ENCODE data around the gene TRIM44. TPM values are rescaled to one million over a fixed set of nuclear protein-coding genes. Genes with fewer than 3 reads are reported as not detected.
"Not testable (repeated sequence)": the region's sequence is repeated elsewhere in the genome, so short reads cannot be mapped to it uniquely, and the experiment has no call there.

TRIM44 gene
- total and polyA plus RNA-seq, 4 experiments from 2014 or later = 34.7 to 53.1 (median 48.7) TPM

GRCh38 chr11:35763765-35764164 lies 101.2 kb downstream of the TRIM44 start:
- peaks cover 35 to 51% of the 10 kb centered on the region in 2 donors for H3K36me3 Mint-ChIP-seq

GRCh38 chr11:35764417-35764816 lies 101.8 kb downstream of the TRIM44 start:
- intact Hi-C loops (cut with micrococcal nuclease) = no loop called here
- peaks cover 0 to 3% (median 0%) of the 10 kb centered on the region in 8 donors for H3K9me3 Mint-ChIP-seq
- ChIA-PET CTCF (ENCODE audit: partially characterized antibody) (interaction anchor here (1.2 kb wide), 1 partner anchor 58 kb away, joined by 6 read pairs; no protein-coding TSS in a partner anchor), POLR2A (ENCODE audit: partially characterized antibody) (no interaction called here)
- Histone ChIP-seq H3K9me3 (ENCODE audit: control insufficient read depth in 1 of 2, low read length in 2 of 2) (no peaks in the 10 kb centered on the region), H3K4me1 (ENCODE audit: insufficient read depth, low read length) (peaks cover 4% of the 10 kb centered on the region), H3K36me3 (ENCODE audit: insufficient read depth, low read length) (no peaks in the 10 kb centered on the region), H3K4me3 (ENCODE audit: low read length in 2 of 2) (no peak overlapping the region), H3K27me3 (ENCODE audit: insufficient read depth, low read length) (no peaks in the 10 kb centered on the region), H3K27ac (ENCODE audit: low read depth, low read length) (no peak overlapping the region)
- no peak overlapping the region for H3K4me3 Mint-ChIP-seq
- H3K4me1 Mint-ChIP-seq = peaks cover 21 to 56% (median 35%) of the 10 kb centered on the region in 4 donors
- H3K27me3 Mint-ChIP-seq = no peaks in the 10 kb centered on the region
- DNase-seq = no peak
- H3K36me3 Mint-ChIP-seq = peaks cover 35 to 51% of the 10 kb centered on the region in 2 donors
- peak overlapping the region in 2 of 7 donors; percentile 10 to 44 for H3K27ac Mint-ChIP-seq

More at GRCh38 chr11:35763765-35764164, 101.2 kb downstream of the TRIM44 start:
- Histone ChIP-seq H3K9me3 (ENCODE audit: control insufficient read depth in 1 of 2, low read length in 2 of 2) (no peaks in the 10 kb centered on the region), H3K36me3 (ENCODE audit: insufficient read depth, low read length) (no peaks in the 10 kb centered on the region), H3K27ac (ENCODE audit: low read depth, low read length) (no peak overlapping the region), H3K27me3 (ENCODE audit: insufficient read depth, low read length) (no peaks in the 10 kb centered on the region), H3K4me1 (ENCODE audit: insufficient read depth, low read length) (peaks cover 4% of the 10 kb centered on the region), H3K4me3 (ENCODE audit: low read length in 2 of 2) (no peak overlapping the region)
- Mint-ChIP-seq H3K27me3 (no peaks in the 10 kb centered on the region), H3K4me3 (no peak overlapping the region), H3K9me3 (peaks cover 0 to 5% (median 0%) of the 10 kb centered on the region in 8 donors), H3K4me1 (peaks cover 23 to 58% (median 40%) of the 10 kb centered on the region in 4 donors), H3K27ac (no peak overlapping the region)
- ChIA-PET CTCF (ENCODE audit: partially characterized antibody) (interaction anchor here (1.2 to 1.8 kb wide), 2 partner anchors 58 kb away, joined by 6 to 8 read pairs; no protein-coding TSS in a partner anchor), POLR2A (ENCODE audit: partially characterized antibody) (no interaction called here)
- intact Hi-C loops (cut with micrococcal nuclease) = no loop called here
- no peak for DNase-seq

DNA sequence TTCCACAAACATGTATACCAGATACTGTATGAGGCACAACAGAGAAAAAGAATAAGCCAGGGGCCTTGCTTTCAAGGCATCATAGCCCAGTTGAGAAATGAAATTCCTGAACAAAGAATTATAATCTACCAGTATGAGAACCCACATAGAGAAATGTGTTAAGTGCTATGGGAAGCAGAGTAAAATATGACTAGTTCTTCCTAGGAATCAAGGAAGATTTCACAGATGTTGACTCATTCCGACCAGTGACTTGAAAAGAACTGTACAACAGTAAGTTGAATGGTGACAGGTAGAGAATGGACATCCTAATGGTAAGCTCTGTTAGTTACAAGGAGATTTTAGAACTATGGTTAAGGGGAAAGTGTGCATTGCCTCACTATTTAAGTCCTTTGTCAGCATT lies 102.6 kb downstream of the TRIM44 start:
- ChIA-PET POLR2A (ENCODE audit: partially characterized antibody) (no interaction called here), CTCF (ENCODE audit: partially characterized antibody) (interaction anchor here (1.2 kb wide), 1 partner anchor 57 kb away, joined by 6 read pairs; no protein-coding TSS in a partner anchor)
- Mint-ChIP-seq H3K27me3 (no peaks in the 10 kb centered on the region), H3K4me3 (no peak overlapping the region), H3K9me3 (peaks cover 0 to 3% (median 0%) of the 10 kb centered on the region in 8 donors), H3K4me1 (peaks cover 21 to 48% (median 29%) of the 10 kb centered on the region in 4 donors), H3K27ac (no peak overlapping the region), H3K36me3 (peaks cover 35 to 56% of the 10 kb centered on the region in 2 donors)
- Histone ChIP-seq H3K4me1 (ENCODE audit: insufficient read depth, low read length) (peaks cover 4% of the 10 kb centered on the region), H3K9me3 (ENCODE audit: control insufficient read depth in 1 of 2, low read length in 2 of 2) (no peaks in the 10 kb centered on the region), H3K27me3 (ENCODE audit: insufficient read depth, low read length) (no peaks in the 10 kb centered on the region), H3K27ac (ENCODE audit: low read depth, low read length) (no peak overlapping the region), H3K36me3 (ENCODE audit: insufficient read depth, low read length) (no peaks in the 10 kb centered on the region), H3K4me3 (ENCODE audit: low read length in 2 of 2) (no peak overlapping the region)
- intact Hi-C loops (cut with micrococcal nuclease) = no loop called here
- no peak for DNase-seq

DNA sequence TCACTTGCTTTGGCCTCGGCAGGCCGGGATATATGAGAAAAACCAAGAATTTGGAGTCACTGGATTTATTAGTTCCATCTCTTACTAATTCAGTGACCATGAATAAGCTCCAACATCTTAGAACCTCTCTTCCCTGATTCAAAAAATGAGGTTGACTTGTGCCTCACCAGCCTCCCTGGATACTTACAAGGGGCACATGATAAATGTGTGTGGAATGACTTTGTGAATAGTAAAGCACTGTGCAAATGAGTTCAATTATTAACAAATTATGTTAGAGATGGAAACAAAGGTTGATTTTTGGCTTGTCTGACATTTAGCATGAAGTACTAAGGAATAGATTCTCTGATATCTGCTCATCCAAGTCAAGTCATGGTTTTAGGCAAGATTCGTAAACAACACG lies 104.1 kb downstream of the TRIM44 start:
- H3K36me3 Mint-ChIP-seq = peaks cover 45 to 61% of the 10 kb centered on the region in 2 donors
- Histone ChIP-seq H3K4me1 (ENCODE audit: insufficient read depth, low read length) (peaks cover 4% of the 10 kb centered on the region), H3K4me3 (ENCODE audit: low read length in 2 of 2) (no peak overlapping the region), H3K36me3 (ENCODE audit: insufficient read depth, low read length) (no peaks in the 10 kb centered on the region), H3K27ac (ENCODE audit: low read depth, low read length) (no peak overlapping the region), H3K9me3 (ENCODE audit: control insufficient read depth in 1 of 2, low read length in 2 of 2) (no peaks in the 10 kb centered on the region), H3K27me3 (ENCODE audit: insufficient read depth, low read length) (no peaks in the 10 kb centered on the region)
- H3K27me3 Mint-ChIP-seq = no peaks in the 10 kb centered on the region
- H3K4me1 Mint-ChIP-seq = peaks cover 16 to 44% (median 17%) of the 10 kb centered on the region in 4 donors
- POLR2A ChIA-PET (ENCODE audit: partially characterized antibody) = no interaction called here
- DNase-seq = no peak
- H3K9me3 Mint-ChIP-seq = peaks cover 0 to 12% (median 5%) of the 10 kb centered on the region in 8 donors
- no peak overlapping the region for H3K4me3 Mint-ChIP-seq
- intact Hi-C loops (cut with micrococcal nuclease) = no loop called here
- CTCF ChIA-PET (ENCODE audit: partially characterized antibody) = no interaction called here
- no peak overlapping the region for H3K27ac Mint-ChIP-seq

DNA sequence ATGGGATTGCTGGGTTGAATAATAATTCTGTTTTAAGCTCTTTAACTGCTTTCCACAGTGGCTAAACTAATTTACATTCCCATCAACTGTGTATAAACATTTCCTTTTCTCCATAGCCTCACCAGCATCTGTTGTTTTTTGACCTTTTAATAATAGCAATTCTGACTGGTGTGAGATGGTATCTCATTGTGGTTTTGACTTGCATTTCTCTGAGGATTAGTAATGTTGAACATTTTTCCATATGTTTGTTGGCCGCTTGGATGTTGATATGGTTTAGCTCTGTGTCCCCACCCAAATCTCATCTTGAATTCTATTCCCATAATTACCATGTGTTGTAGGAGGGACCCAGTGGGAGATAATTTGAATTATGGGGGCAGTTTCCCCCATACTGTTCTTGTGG lies 107.8 kb downstream of the TRIM44 start:
- Mint-ChIP-seq H3K9me3 (peaks cover 3 to 38% (median 22%) of the 10 kb centered on the region in 8 donors), H3K4me1 (peaks cover 6 to 37% (median 15%) of the 10 kb centered on the region in 4 donors), H3K36me3 (peaks cover 53 to 64% of the 10 kb centered on the region in 2 donors)
- intact Hi-C loops (cut with micrococcal nuclease); DNase-seq; H3K4me3 Mint-ChIP-seq; H3K4me3 ChIP-seq (ENCODE audit: low read length in 2 of 2); CTCF ChIA-PET (ENCODE audit: partially characterized antibody); H3K4me1 ChIP-seq (ENCODE audit: insufficient read depth, low read length); H3K27ac ChIP-seq (ENCODE audit: low read depth, low read length); H3K36me3 ChIP-seq (ENCODE audit: insufficient read depth, low read length); H3K27ac Mint-ChIP-seq; H3K27me3 ChIP-seq (ENCODE audit: insufficient read depth, low read length); H3K27me3 Mint-ChIP-seq; POLR2A ChIA-PET (ENCODE audit: partially characterized antibody); H3K9me3 ChIP-seq (ENCODE audit: control insufficient read depth in 1 of 2, low read length in 2 of 2): not testable (repeated sequence)

GRCh38 chr11:35771722-35772121 lies 109.1 kb downstream of the TRIM44 start:
- H3K9me3 ChIP-seq (ENCODE audit: control insufficient read depth in 1 of 2, low read length in 2 of 2) = no peaks in the 10 kb centered on the region
- peaks cover 6 to 44% (median 12%) of the 10 kb centered on the region in 4 donors for H3K4me1 Mint-ChIP-seq
- peaks cover 3 to 48% (median 22%) of the 10 kb centered on the region in 8 donors for H3K9me3 Mint-ChIP-seq
- CTCF ChIA-PET (ENCODE audit: partially characterized antibody) = no interaction called here
- no peaks in the 10 kb centered on the region for H3K4me1 ChIP-seq (ENCODE audit: insufficient read depth, low read length)
- H3K4me3 Mint-ChIP-seq = no peak overlapping the region
- no peak for DNase-seq
- POLR2A ChIA-PET (ENCODE audit: partially characterized antibody) = no interaction called here
- intact Hi-C loops (cut with micrococcal nuclease) = no loop called here
- no peak overlapping the region for H3K27ac Mint-ChIP-seq
- H3K27ac ChIP-seq (ENCODE audit: low read depth, low read length) = no peak overlapping the region
- H3K27me3 ChIP-seq (ENCODE audit: insufficient read depth, low read length) = no peaks in the 10 kb centered on the region
- peaks cover 46 to 59% of the 10 kb centered on the region in 2 donors for H3K36me3 Mint-ChIP-seq
- no peaks in the 10 kb centered on the region for H3K27me3 Mint-ChIP-seq
- no peak overlapping the region for H3K4me3 ChIP-seq (ENCODE audit: low read length in 2 of 2)
- H3K36me3 ChIP-seq (ENCODE audit: insufficient read depth, low read length) = no peaks in the 10 kb centered on the region

DNA sequence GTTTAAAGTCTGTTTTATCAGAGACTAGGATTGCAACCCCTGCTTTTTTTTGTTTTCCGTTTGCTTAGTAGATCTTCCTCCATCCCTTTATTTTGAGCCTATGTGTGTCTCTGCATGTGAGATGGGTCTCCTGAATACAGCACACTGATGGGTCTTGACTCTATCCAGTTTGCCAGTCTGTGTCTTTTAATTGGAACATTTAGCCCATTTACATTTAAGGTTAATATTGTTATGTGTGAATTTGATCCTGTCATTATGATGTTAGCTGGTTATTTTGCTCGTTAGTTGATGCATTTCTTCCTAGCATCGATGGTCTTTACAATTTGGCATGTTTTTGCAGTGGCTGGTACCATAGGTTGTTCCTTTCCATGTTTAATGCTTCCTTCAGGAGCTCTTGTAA lies 114.7 kb downstream of the TRIM44 start:
- H3K36me3 Mint-ChIP-seq = peaks cover 35 to 47% of the 10 kb centered on the region in 2 donors
- peaks cover 13 to 48% (median 21%) of the 10 kb centered on the region in 4 donors for H3K4me1 Mint-ChIP-seq

More for the DNA sequence above, 114.7 kb downstream of the TRIM44 start:
- H3K27me3 Mint-ChIP-seq; H3K4me3 ChIP-seq (ENCODE audit: low read length in 2 of 2); DNase-seq; H3K4me1 ChIP-seq (ENCODE audit: insufficient read depth, low read length); H3K27ac ChIP-seq (ENCODE audit: low read depth, low read length); intact Hi-C loops (cut with micrococcal nuclease); H3K27me3 ChIP-seq (ENCODE audit: insufficient read depth, low read length); H3K36me3 ChIP-seq (ENCODE audit: insufficient read depth, low read length); H3K9me3 ChIP-seq (ENCODE audit: control insufficient read depth in 1 of 2, low read length in 2 of 2); POLR2A ChIA-PET (ENCODE audit: partially characterized antibody); H3K27ac Mint-ChIP-seq; H3K4me3 Mint-ChIP-seq: not testable (repeated sequence)
- peaks cover 1 to 52% (median 29%) of the 10 kb centered on the region in 8 donors for H3K9me3 Mint-ChIP-seq
- CTCF ChIA-PET (ENCODE audit: partially characterized antibody) = interaction anchor here (4.3 kb wide), 1 partner anchor 45 kb away, joined by 13 read pairs; no protein-coding TSS in a partner anchor
